ENCODE results near the gene LRRN1. TPM values are rescaled to one million over a fixed set of nuclear protein-coding genes. Genes with fewer than 3 reads are reported as not detected.

The LRRN1 gene
- 1 to 10 TPM in 1 of 6 donors, under 1 TPM in 2, not detected in 3; 0.26 to 1.0 (median 0.51) TPM for polyA plus RNA-seq (ENCODE audit: low read depth in 6 of 6)

GRCh38 chr3:3799173-3800079 is at the start of gene LRRN1:
LRRN1 (plus strand) TSS chr3:3799431; CDS start chr3:3844642, 45,211 bp downstream.
- H3K36me3 Mint-ChIP-seq, result peaks cover 0 to 8% of the 10 kb centered on the region in 2 donors
- H3K9me3 Mint-ChIP-seq, result peaks cover 0 to 9% (median 3%) of the 10 kb centered on the region in 7 donors
- H3K27ac Mint-ChIP-seq, result peak within 1 kb of the TSS in 5 of 6 donors; percentile 5 to 59 (median 49)
- peaks cover 18 to 54% (median 40%) of the 10 kb centered on the region in 3 donors for H3K27me3 Mint-ChIP-seq
- peak; percentile 41 for DNase-seq
- H3K4me3 Mint-ChIP-seq, result peak within 1 kb of the TSS; percentile 87 to 97 (median 94)
- peak; percentile 66 to 68 for ATAC-seq (ENCODE audit: low read depth in 2 of 2)
- H3K4me1 Mint-ChIP-seq, result peaks cover 16 to 21% (median 19%) of the 10 kb centered on the region in 3 donors

GRCh38 chr3:3753416-3753815 is 45.8 kb upstream of the LRRN1 start:
- no peak for ATAC-seq (ENCODE audit: low read depth in 2 of 2)
- no peak for DNase-seq
- no peaks in the 10 kb centered on the region for H3K4me1 Mint-ChIP-seq
- H3K27me3 Mint-ChIP-seq, result no peaks in the 10 kb centered on the region
- H3K4me3 Mint-ChIP-seq, result no peak overlapping the region
- H3K36me3 Mint-ChIP-seq, result no peaks in the 10 kb centered on the region
- no peak overlapping the region for H3K27ac Mint-ChIP-seq
- no peaks in the 10 kb centered on the region for H3K9me3 Mint-ChIP-seq

GRCh38 chr3:3765661-3766060 is 33.6 kb upstream of the LRRN1 start:
- Mint-ChIP-seq H3K4me3 (no peak overlapping the region), H3K4me1 (no peaks in the 10 kb centered on the region), H3K27me3 (no peaks in the 10 kb centered on the region), H3K9me3 (no peaks in the 10 kb centered on the region), H3K36me3 (no peaks in the 10 kb centered on the region), H3K27ac (no peak overlapping the region)
- no peak for DNase-seq
- ATAC-seq (ENCODE audit: low read depth in 2 of 2), result no peak

- H3K36me3 Mint-ChIP-seq, result no peaks in the 10 kb centered on the region
- no peaks in the 10 kb centered on the region for H3K27me3 Mint-ChIP-seq
- ATAC-seq (ENCODE audit: low read depth in 2 of 2), result no peak
- no peak overlapping the region for H3K27ac Mint-ChIP-seq
- DNase-seq, result no peak
- H3K4me3 Mint-ChIP-seq, result no peak overlapping the region
- no peaks in the 10 kb centered on the region for H3K9me3 Mint-ChIP-seq
- no peaks in the 10 kb centered on the region for H3K4me1 Mint-ChIP-seq
These were observed 33.1 kb upstream of the LRRN1 start for GRCh38 chr3:3766140-3766539.

GRCh38 chr3:3771094-3771493 is 28.1 kb upstream of the LRRN1 start:
- no peaks in the 10 kb centered on the region for H3K27me3 Mint-ChIP-seq
- no peak overlapping the region for H3K4me3 Mint-ChIP-seq
- no peak overlapping the region for H3K27ac Mint-ChIP-seq
- no peaks in the 10 kb centered on the region for H3K4me1 Mint-ChIP-seq
- H3K9me3 Mint-ChIP-seq, result peaks cover 0 to 18% (median 8%) of the 10 kb centered on the region in 7 donors
- ATAC-seq (ENCODE audit: low read depth in 2 of 2) (no peak), DNase-seq (no peak)
- H3K36me3 Mint-ChIP-seq, result peaks cover 7 to 16% of the 10 kb centered on the region in 2 donors

GRCh38 chr3:3771567-3771966 is 27.7 kb upstream of the LRRN1 start:
- ATAC-seq (ENCODE audit: low read depth in 2 of 2) (no peak), DNase-seq (no peak)
- Mint-ChIP-seq H3K27ac (no peak overlapping the region), H3K4me1 (no peaks in the 10 kb centered on the region), H3K4me3 (no peak overlapping the region), H3K27me3 (no peaks in the 10 kb centered on the region), H3K9me3 (peaks cover 0 to 23% (median 8%) of the 10 kb centered on the region in 7 donors), H3K36me3 (peaks cover 10 to 17% of the 10 kb centered on the region in 2 donors)

- Mint-ChIP-seq H3K4me1 (no peaks in the 10 kb centered on the region), H3K27me3 (no peaks in the 10 kb centered on the region), H3K4me3 (no peak overlapping the region), H3K27ac (no peak overlapping the region), H3K9me3 (peaks cover 0 to 25% (median 8%) of the 10 kb centered on the region in 7 donors), H3K36me3 (peaks cover 13 to 17% of the 10 kb centered on the region in 2 donors)
- no peak for DNase-seq
- ATAC-seq (ENCODE audit: low read depth in 2 of 2), result no peak
These were observed 26.9 kb upstream of the LRRN1 start for GRCh38 chr3:3772338-3772737.

GRCh38 chr3:3772920-3773319 is 26.3 kb upstream of the LRRN1 start:
- Mint-ChIP-seq H3K27me3 (no peaks in the 10 kb centered on the region), H3K9me3 (peaks cover 0 to 25% (median 8%) of the 10 kb centered on the region in 7 donors), H3K36me3 (peaks cover 13 to 17% of the 10 kb centered on the region in 2 donors), H3K4me3 (no peak overlapping the region), H3K4me1 (no peaks in the 10 kb centered on the region), H3K27ac (no peak overlapping the region)
- ATAC-seq (ENCODE audit: low read depth in 2 of 2) (no peak), DNase-seq (no peak)

- Mint-ChIP-seq H3K27ac (no peak overlapping the region), H3K4me1 (no peaks in the 10 kb centered on the region), H3K27me3 (no peaks in the 10 kb centered on the region), H3K9me3 (peaks cover 0 to 25% (median 8%) of the 10 kb centered on the region in 7 donors), H3K36me3 (peaks cover 13 to 17% of the 10 kb centered on the region in 2 donors), H3K4me3 (no peak overlapping the region)
- ATAC-seq (ENCODE audit: low read depth in 2 of 2) (no peak), DNase-seq (no peak)
These were observed 22.6 kb upstream of the LRRN1 start for GRCh38 chr3:3776607-3777006.

GRCh38 chr3:3778216-3778615 is 21.0 kb upstream of the LRRN1 start:
- ATAC-seq (ENCODE audit: low read depth in 2 of 2) (no peak), DNase-seq (no peak)
- Mint-ChIP-seq H3K27me3 (no peaks in the 10 kb centered on the region), H3K4me1 (no peaks in the 10 kb centered on the region), H3K4me3 (no peak overlapping the region), H3K36me3 (peaks cover 13 to 17% of the 10 kb centered on the region in 2 donors), H3K27ac (no peak overlapping the region), H3K9me3 (peaks cover 0 to 25% (median 8%) of the 10 kb centered on the region in 7 donors)

- Mint-ChIP-seq H3K9me3 (peaks cover 0 to 25% (median 8%) of the 10 kb centered on the region in 7 donors), H3K27me3 (no peaks in the 10 kb centered on the region), H3K4me3 (no peak overlapping the region), H3K36me3 (peaks cover 13 to 17% of the 10 kb centered on the region in 2 donors), H3K4me1 (no peaks in the 10 kb centered on the region), H3K27ac (no peak overlapping the region)
- ATAC-seq (ENCODE audit: low read depth in 2 of 2) (no peak), DNase-seq (no peak)
These were observed 20.5 kb upstream of the LRRN1 start for GRCh38 chr3:3778641-3779270.

GRCh38 chr3:3782457-3782856 is 16.8 kb upstream of the LRRN1 start:
- no peaks in the 10 kb centered on the region for H3K9me3 Mint-ChIP-seq
- DNase-seq, result no peak
- no peak for ATAC-seq (ENCODE audit: low read depth in 2 of 2)
- no peaks in the 10 kb centered on the region for H3K27me3 Mint-ChIP-seq
- peaks cover 0 to 7% of the 10 kb centered on the region in 2 donors for H3K36me3 Mint-ChIP-seq
- H3K4me1 Mint-ChIP-seq, result no peaks in the 10 kb centered on the region
- H3K27ac Mint-ChIP-seq, result no peak overlapping the region
- H3K4me3 Mint-ChIP-seq, result no peak overlapping the region

- ATAC-seq (ENCODE audit: low read depth in 2 of 2), result no peak
- DNase-seq, result no peak
- Mint-ChIP-seq H3K4me1 (no peaks in the 10 kb centered on the region), H3K36me3 (peaks cover 0 to 7% of the 10 kb centered on the region in 2 donors), H3K27me3 (no peaks in the 10 kb centered on the region), H3K9me3 (no peaks in the 10 kb centered on the region), H3K4me3 (no peak overlapping the region), H3K27ac (no peak overlapping the region)
These were observed 16.0 kb upstream of the LRRN1 start for GRCh38 chr3:3783210-3783609.

GRCh38 chr3:3783696-3784095 is 15.5 kb upstream of the LRRN1 start:
- Mint-ChIP-seq H3K4me1 (no peaks in the 10 kb centered on the region), H3K27ac (no peak overlapping the region), H3K36me3 (peaks cover 0 to 7% of the 10 kb centered on the region in 2 donors), H3K9me3 (no peaks in the 10 kb centered on the region), H3K27me3 (no peaks in the 10 kb centered on the region), H3K4me3 (no peak overlapping the region)
- no peak for ATAC-seq (ENCODE audit: low read depth in 2 of 2)
- no peak for DNase-seq
